NB4 (cell line): ENCODE data around the gene PRICKLE2.
A peak's percentile ranks its signal among the peaks of the same experiment; 100 is the strongest.

Experiments used
- DNase-seq: peaks from one replicate; pipeline ENCODE4 v3.0.0; 2010; ENCODE audit warnings: low read depth
- H3K4me3 ChIP-seq: one replicate; pipeline ENCODE4 v1.5.1; 2011; ENCODE audit warnings: mild to moderate bottlenecking, low read depth, low read length, moderate library complexity
- CTCF ChIP-seq: IDR thresholded peaks from one replicate; pipeline ENCODE4 v1.5.1; 2012; ENCODE audit warnings: low read depth, low read length
- MAX ChIP-seq: IDR thresholded peaks from 2 replicates; pipeline ENCODE4 v1.6.1; 2011; ENCODE audit warnings: low read depth, low read length
- MYC ChIP-seq: IDR thresholded peaks from 2 replicates; pipeline ENCODE4 v1.6.1; 2011; ENCODE audit warnings: low read depth, low read length
- POLR2A ChIP-seq: IDR thresholded peaks from 2 replicates; pipeline ENCODE4 v1.6.1; 2011; ENCODE audit warnings: mild to moderate bottlenecking; ENCODE audit not compliant: insufficient read length; ENCODE audit errors: extremely low read depth

Gene PRICKLE2

GRCh38 chr3:64199932-64200331 is 25.3 kb downstream of the PRICKLE2 start:
- no peak for TF ChIP-seq MAX
- TF ChIP-seq POLR2A: no peak
- no peak for TF ChIP-seq CTCF
- no peak for TF ChIP-seq MYC
- no peak for DNase-seq
- H3K4me3 ChIP-seq: no peak overlapping the region

- no peak overlapping the region for H3K4me3 ChIP-seq
- TF ChIP-seq CTCF (no peak), POLR2A (no peak), MYC (no peak), MAX (no peak)
- no peak for DNase-seq
These were observed 28.9 kb downstream of the PRICKLE2 start for GRCh38 chr3:64196236-64196929.

- TF ChIP-seq CTCF (no peak), POLR2A (no peak), MAX (no peak), MYC (no peak)
- H3K4me3 ChIP-seq: no peak overlapping the region
- DNase-seq: no peak
These were observed 29.5 kb downstream of the PRICKLE2 start for GRCh38 chr3:64195789-64196188.

- TF ChIP-seq MYC (no peak), POLR2A (no peak), CTCF (no peak), MAX (no peak)
- no peak for DNase-seq
- H3K4me3 ChIP-seq: no peak overlapping the region
These were observed 33.4 kb downstream of the PRICKLE2 start for GRCh38 chr3:64191822-64192221.

- no peak overlapping the region for H3K4me3 ChIP-seq
- DNase-seq: peak; percentile 1
- TF ChIP-seq MAX (no peak), MYC (no peak), POLR2A (no peak)
These were observed 34.5 kb downstream of the PRICKLE2 start for GRCh38 chr3:64190517-64191515.
